ENCODE measurements around the gene TMEM63C. TPM values are rescaled to one million over a fixed set of nuclear protein-coding genes. Genes with fewer than 3 reads are reported as not detected.

The TMEM63C gene, protein sequence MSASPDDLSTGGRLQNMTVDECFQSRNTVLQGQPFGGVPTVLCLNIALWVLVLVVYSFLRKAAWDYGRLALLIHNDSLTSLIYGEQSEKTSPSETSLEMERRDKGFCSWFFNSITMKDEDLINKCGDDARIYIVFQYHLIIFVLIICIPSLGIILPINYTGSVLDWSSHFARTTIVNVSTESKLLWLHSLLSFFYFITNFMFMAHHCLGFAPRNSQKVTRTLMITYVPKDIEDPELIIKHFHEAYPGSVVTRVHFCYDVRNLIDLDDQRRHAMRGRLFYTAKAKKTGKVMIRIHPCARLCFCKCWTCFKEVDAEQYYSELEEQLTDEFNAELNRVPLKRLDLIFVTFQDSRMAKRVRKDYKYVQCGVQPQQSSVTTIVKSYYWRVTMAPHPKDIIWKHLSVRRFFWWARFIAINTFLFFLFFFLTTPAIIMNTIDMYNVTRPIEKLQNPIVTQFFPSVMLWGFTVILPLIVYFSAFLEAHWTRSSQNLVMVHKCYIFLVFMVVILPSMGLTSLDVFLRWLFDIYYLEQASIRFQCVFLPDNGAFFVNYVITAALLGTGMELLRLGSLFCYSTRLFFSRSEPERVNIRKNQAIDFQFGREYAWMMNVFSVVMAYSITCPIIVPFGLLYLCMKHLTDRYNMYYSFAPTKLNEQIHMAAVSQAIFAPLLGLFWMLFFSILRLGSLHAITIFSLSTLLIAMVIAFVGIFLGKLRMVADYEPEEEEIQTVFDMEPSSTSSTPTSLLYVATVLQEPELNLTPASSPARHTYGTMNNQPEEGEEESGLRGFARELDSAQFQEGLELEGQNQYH
- 1 to 10 TPM; 1.1 to 1.6 TPM for total RNA-seq
- 3.0 TPM for polyA plus RNA-seq (2013, experiment 1 of 2)
- 3.4 TPM for polyA plus RNA-seq (2013, experiment 2 of 2)
- long read RNA-seq, experiment 1 = 0 reads
- long read RNA-seq, experiment 2 = 0 reads
- long read RNA-seq, experiment 3 = 0 reads
- long read RNA-seq, experiment 4 = 0 reads

DNA sequence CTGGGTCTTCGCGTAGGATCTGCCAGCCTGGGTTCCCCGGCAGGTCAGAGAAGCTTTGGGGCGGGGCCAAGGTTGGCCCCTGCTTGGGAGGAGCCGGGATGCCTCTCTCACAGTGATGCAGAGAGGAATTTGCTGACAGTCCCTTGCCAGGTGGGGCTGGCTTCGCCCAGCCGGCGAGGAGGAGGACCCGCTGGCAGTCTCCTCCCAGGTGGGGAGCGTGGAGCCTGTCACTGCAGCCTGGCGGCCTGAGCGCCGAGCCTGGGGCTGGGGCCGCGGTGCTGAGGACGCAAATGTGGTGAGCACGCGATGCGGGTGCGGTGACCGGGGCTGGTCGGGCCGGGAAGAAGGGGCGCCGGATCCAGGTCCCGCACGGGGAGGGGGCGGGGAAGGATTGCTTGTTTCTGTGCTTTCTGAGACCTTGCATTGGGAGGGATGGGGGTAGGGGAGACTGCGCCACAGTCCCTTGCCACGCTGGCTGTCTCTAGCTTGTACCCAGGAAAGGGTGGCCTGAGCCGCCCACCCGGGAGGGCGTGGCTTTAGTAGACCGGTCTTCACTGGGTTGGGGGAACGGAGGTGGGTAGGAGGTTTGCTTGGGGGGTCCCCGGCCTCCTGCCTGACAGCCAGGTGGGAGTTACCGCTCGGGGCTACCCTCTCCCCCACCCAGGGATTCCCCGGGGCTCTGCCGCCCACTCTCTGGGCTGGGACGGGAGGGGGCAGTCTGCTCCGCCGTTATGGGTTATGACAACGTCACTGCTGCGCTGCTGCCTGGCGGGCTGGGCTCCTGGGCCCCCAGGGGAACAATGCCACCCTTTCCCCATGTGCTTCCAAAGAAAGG, at the start of gene TMEM63C:
TMEM63C (plus strand) TSS at position 196 of the 835 bp plus-strand sequence. CDS start 37,016 bp downstream, outside the sequence.
- H3K27me3 ChIP-seq (ENCODE audit: control insufficient read depth, insufficient read depth, low read length, poor library complexity, severe bottlenecking) = peaks cover 12% of the 10 kb centered on the region
- Mint-ChIP-seq H3K4me1 (peaks cover 2% of the 10 kb centered on the region), H3K36me3 (ENCODE audit: low read depth) (no peaks in the 10 kb centered on the region), H3K27me3 (ENCODE audit: insufficient read depth) (peaks cover 25% of the 10 kb centered on the region), H3K9me3 (no peaks in the 10 kb centered on the region), H3K27ac (no peak within 1 kb of the TSS), H3K4me3 (peak within 1 kb of the TSS; percentile 63)
- peak within 1 kb of the TSS; percentile 83 for H3K4me3 ChIP-seq (ENCODE audit: low read length)
- no peaks in the 10 kb centered on the region for H3K9me3 ChIP-seq (ENCODE audit: control insufficient read depth, low read length)
- H3K27ac ChIP-seq (ENCODE audit: low read depth, low read length) = no peak within 1 kb of the TSS
- H3K36me3 ChIP-seq (ENCODE audit: control insufficient read depth, insufficient read depth, low read length) = no peaks in the 10 kb centered on the region
- WGBS, 2 experiments (ENCODE audit: insufficient coverage in 1 of 2, insufficient read length in 1 of 2) = 2 to 3% methylated on average over 15 to 45 of the region's 46 CpGs
- DNase-seq = peak; percentile 99
- peaks cover 4% of the 10 kb centered on the region for H3K4me1 ChIP-seq (ENCODE audit: control insufficient read depth, insufficient read depth, low read length)
- H3K9ac ChIP-seq (ENCODE audit: extremely low read depth, low read length, poor library complexity, severe bottlenecking) = peak within 1 kb of the TSS; percentile 21
- TF ChIP-seq, protein P1, sequence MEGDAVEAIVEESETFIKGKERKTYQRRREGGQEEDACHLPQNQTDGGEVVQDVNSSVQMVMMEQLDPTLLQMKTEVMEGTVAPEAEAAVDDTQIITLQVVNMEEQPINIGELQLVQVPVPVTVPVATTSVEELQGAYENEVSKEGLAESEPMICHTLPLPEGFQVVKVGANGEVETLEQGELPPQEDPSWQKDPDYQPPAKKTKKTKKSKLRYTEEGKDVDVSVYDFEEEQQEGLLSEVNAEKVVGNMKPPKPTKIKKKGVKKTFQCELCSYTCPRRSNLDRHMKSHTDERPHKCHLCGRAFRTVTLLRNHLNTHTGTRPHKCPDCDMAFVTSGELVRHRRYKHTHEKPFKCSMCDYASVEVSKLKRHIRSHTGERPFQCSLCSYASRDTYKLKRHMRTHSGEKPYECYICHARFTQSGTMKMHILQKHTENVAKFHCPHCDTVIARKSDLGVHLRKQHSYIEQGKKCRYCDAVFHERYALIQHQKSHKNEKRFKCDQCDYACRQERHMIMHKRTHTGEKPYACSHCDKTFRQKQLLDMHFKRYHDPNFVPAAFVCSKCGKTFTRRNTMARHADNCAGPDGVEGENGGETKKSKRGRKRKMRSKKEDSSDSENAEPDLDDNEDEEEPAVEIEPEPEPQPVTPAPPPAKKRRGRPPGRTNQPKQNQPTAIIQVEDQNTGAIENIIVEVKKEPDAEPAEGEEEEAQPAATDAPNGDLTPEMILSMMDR (conservative IDR thresholded peaks at IDR 0.05) = no peak

DNA sequence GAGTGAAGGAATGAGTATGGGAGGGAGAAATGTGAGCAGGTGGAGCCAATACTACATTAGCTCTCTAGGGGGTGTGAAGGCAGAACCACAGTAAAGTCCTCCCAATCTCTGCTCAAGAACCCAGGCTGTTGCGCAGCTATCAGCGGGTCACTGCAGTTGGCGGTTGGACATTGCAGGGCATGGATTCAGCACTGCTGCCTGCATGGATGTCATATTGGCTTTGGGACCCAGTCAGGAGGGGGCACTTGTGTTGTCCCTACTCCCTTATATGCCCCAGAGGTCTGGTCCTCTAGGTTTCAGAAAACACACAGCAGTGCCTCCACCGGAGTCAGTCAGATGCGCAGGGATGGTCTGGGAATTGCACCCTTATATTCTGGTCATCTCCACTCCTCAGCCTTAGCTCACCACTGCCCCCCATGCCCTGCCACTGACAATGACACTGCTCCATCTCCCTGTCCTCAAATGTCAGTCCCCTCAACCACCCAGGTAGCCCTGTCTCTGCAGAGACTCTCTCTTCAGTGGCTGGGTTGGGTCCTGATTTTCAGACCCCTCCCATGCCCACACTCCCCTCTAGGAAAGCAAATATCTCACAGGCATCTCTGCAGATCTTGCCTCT, 49.6 kb upstream of the TMEM63C start:
- Mint-ChIP-seq H3K27me3 (ENCODE audit: insufficient read depth) (peaks cover 69% of the 10 kb centered on the region), H3K9me3 (no peaks in the 10 kb centered on the region), H3K4me1 (peaks cover 3% of the 10 kb centered on the region), H3K27ac (no peak overlapping the region), H3K4me3 (no peak overlapping the region), H3K36me3 (ENCODE audit: low read depth) (no peaks in the 10 kb centered on the region)
- H3K27ac ChIP-seq (ENCODE audit: low read depth, low read length) = no peak overlapping the region
- H3K4me3 ChIP-seq (ENCODE audit: low read length) = no peak overlapping the region
- no peak overlapping the region for H3K9ac ChIP-seq (ENCODE audit: extremely low read depth, low read length, poor library complexity, severe bottlenecking)
- 76 to 88% methylated on average over 5 of the region's 5 CpGs for WGBS, 2 experiments (ENCODE audit: insufficient coverage in 1 of 2, insufficient read length in 1 of 2)
- no peaks in the 10 kb centered on the region for H3K4me1 ChIP-seq (ENCODE audit: control insufficient read depth, insufficient read depth, low read length)
- DNase-seq = peak; percentile 51
- TF ChIP-seq, protein P1 (conservative IDR thresholded peaks at IDR 0.05) = peak; percentile 60
- H3K36me3 ChIP-seq (ENCODE audit: control insufficient read depth, insufficient read depth, low read length) = no peaks in the 10 kb centered on the region
- no peaks in the 10 kb centered on the region for H3K9me3 ChIP-seq (ENCODE audit: control insufficient read depth, low read length)
- H3K27me3 ChIP-seq (ENCODE audit: control insufficient read depth, insufficient read depth, low read length, poor library complexity, severe bottlenecking) = peaks cover 36% of the 10 kb centered on the region

Data from endodermal cell (in vitro differentiated cells).